ENCODE measurements around the gene SUCLG2.

Gene SUCLG2

GRCh38 chr3:67637255-67637900 lies 17.0 kb downstream of the SUCLG2 start:
- DNase-seq (ENCODE audit: low read depth): no peak
- H3K4me3 ChIP-seq (ENCODE audit: low read depth, low read length): no peak overlapping the region
- no peak for TF ChIP-seq CTCF (IDR thresholded peaks at IDR 0.05; ENCODE audit: insufficient read depth, low read depth, low read length, missing control alignments)

GRCh38 chr3:67635806-67636205 lies 18.6 kb downstream of the SUCLG2 start:
- no peak overlapping the region for H3K4me3 ChIP-seq (ENCODE audit: low read depth, low read length)
- TF ChIP-seq CTCF (IDR thresholded peaks at IDR 0.05; ENCODE audit: insufficient read depth, low read depth, low read length, missing control alignments): no peak
- DNase-seq (ENCODE audit: low read depth): no peak

- H3K4me3 ChIP-seq (ENCODE audit: low read depth, low read length): no peak overlapping the region
- no peak for TF ChIP-seq CTCF (IDR thresholded peaks at IDR 0.05; ENCODE audit: insufficient read depth, low read depth, low read length, missing control alignments)
- DNase-seq (ENCODE audit: low read depth): peak; percentile 7
Measured at GRCh38 chr3:67635257-67635656, 19.2 kb downstream of the SUCLG2 start.

- no peak for TF ChIP-seq CTCF (IDR thresholded peaks at IDR 0.05; ENCODE audit: insufficient read depth, low read depth, low read length, missing control alignments)
- no peak for DNase-seq (ENCODE audit: low read depth)
- H3K4me3 ChIP-seq (ENCODE audit: low read depth, low read length): no peak overlapping the region
Measured at GRCh38 chr3:67630666-67631362, 23.6 kb downstream of the SUCLG2 start.

GRCh38 chr3:67624687-67625086 lies 29.7 kb downstream of the SUCLG2 start:
- DNase-seq (ENCODE audit: low read depth): no peak
- TF ChIP-seq CTCF (IDR thresholded peaks at IDR 0.05; ENCODE audit: insufficient read depth, low read depth, low read length, missing control alignments): no peak
- H3K4me3 ChIP-seq (ENCODE audit: low read depth, low read length): no peak overlapping the region

DNA sequence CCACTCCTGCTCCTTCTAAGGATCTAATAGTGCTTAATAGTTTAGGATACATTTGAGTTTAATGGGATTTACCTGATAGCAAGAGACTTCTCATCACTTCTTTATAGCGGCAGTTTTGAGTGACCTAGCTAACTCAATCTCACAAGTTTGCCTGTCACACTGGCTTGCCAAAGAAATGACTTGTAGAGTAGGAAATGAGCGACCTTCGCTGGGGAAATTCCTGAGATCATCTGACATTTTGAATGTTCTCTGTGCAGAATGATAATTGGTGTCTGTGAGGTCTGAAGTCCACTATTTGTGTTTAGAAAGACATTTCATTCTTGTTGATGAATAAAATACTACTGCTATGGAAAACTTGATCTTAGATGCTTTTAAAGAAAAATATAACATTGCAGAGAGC lies 30.3 kb downstream of the SUCLG2 start:
- DNase-seq (ENCODE audit: low read depth): no peak
- no peak overlapping the region for H3K4me3 ChIP-seq (ENCODE audit: low read depth, low read length)
- no peak for TF ChIP-seq CTCF (IDR thresholded peaks at IDR 0.05; ENCODE audit: insufficient read depth, low read depth, low read length, missing control alignments)

Data from GM12865 (cell line).